A172 (cell line): Measurements from ENCODE around the gene TPO. TPM values are rescaled to one million over a fixed set of nuclear protein-coding genes. Genes with fewer than 3 reads are reported as not detected.
"Not testable (repeated sequence)": the region's sequence is repeated elsewhere in the genome, so short reads cannot be mapped to it uniquely, and the experiment has no call there.

ENCODE experiments used
- DNase-seq: peaks from one replicate; pipeline ENCODE4 v3.0.0-alpha.2; 2015; ENCODE audit warnings: low spot score
- total RNA-seq: library from RNA; depleted of rRNA; stranded (reverse); fragments of >200 nt; shearing (Covaris generic); gene quantifications from 2 replicates; pipeline ENCODE4 v1.2.3, GENCODE V29; 2014

Gene TPO
- total RNA-seq, 1 experiment from 2014 or later = not detected

DNA sequence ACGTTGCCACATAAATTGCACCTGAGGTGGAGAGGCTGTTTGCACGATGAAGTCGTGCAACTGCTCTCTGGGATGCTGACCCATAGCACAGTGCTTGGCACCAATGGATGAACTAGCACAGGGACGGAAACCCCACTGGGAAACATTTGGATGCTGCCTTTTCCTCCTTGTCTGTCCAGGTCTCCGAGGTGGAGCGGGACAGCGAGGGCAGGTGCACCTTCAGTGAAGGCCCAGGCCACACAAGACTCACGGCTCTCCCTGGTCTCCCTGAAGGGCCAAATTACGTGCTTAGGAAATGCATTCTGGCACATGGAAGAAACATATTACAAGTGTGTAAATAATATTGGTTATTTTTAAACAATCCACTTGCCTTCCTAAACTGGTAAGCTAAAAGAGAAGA lies 70.3 kb downstream of the TPO start:
- DNase-seq = no peak

- DNase-seq = no peak
These were observed 71.0 kb downstream of the TPO start for GRCh38 chr2:1484131-1484884.

DNA sequence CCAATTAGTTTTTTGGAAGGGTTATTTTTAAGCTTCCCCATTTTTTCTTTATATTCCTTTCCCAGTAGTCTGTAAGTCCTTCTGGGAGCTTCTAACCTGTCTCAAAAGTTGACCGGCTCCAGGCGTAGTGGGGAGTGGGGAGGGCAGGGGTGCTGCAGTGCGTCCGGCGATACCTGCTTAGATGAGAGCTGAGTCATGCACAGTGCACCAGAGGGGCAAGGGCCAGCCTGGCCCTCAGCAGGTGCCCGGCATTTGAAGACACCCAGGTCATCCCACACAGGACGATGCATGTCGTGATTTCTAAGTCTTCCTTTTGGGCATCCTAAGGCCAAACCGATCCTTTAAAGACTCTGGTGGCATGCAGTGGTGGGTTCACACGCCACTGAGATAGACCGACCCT lies 73.4 kb downstream of the TPO start:
- no peak for DNase-seq

DNA sequence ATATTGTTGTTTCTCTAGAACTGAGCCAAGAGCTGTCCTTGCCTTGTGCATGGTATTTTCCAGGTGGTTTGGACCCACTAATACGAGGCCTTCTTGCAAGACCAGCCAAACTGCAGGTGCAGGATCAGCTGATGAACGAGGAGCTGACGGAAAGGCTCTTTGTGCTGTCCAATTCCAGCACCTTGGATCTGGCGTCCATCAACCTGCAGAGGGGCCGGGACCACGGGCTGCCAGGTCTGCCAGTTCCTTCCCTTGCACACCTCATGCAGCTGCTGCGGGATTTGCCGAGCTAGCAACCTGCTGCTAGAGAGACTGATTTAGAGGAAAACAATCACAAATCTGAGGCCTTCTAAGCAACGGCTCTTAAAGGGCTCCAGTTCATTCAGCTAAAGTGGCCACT lies 74.5 kb downstream of the TPO start:
- no peak for DNase-seq

DNA sequence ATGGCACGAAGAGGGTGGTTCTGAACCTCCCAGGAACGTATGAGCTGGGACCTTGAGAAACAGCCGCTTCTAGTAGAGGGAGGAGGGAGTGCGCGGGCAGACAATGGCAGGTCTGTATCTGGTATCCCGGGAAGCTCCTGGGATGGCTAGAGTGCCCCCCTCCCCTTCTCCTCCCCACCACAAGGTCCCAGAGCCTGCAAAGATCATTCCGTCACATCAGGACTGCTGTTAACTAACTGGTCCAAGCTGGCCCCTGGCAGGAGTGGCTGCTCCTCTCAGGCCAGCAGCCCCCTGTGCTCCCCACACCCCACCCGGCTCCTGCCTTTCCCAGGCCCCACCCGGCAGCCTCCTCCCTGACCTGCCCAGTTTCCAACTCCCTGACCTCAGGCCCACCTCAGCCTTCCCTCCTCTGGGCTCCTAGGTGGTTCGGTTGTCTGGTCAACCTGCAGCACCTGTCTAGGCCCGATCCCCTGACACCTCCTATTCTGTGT lies 75.0 kb downstream of the TPO start:
- no peak for DNase-seq

DNA sequence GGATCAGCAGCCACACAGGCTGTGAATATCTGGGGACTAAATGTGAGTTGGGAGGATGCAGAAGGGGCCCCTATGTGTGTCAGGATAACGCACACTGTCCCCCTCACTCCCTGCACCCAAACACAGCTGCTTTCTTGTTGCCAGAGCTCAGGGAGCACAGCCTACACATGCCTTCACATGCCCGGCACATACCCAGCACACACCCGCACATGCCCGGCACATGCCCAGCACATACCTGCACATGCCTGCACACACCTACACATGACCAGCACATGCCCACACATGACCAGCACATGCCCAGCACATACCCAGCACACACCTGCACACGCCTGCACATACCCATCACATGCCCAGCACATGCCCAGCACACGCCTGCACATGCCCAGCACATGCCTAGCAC lies 75.6 kb downstream of the TPO start:
- DNase-seq = no peak

GRCh38 chr2:1489486-1489885 lies 76.2 kb downstream of the TPO start:
- no peak for DNase-seq

DNA sequence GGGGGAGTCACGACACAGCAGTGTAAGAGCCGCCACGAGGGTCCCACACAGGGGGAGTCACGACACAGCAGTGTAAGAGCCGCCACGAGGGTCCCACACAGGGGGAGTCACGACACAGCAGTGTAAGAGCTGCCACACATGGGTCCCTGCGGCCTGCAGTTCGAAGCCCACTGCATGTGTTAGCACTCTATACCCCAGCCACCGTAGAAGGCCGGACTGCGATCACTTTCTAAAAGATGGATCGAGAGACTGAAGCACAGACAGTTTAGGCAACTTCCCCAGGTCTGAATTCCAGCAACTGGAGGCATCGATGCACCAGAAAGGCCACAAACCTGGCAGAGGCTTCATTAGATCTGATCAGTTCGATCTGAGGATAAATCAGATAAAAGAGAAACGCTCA lies 77.1 kb downstream of the TPO start:
- DNase-seq = not testable (repeated sequence)

DNA sequence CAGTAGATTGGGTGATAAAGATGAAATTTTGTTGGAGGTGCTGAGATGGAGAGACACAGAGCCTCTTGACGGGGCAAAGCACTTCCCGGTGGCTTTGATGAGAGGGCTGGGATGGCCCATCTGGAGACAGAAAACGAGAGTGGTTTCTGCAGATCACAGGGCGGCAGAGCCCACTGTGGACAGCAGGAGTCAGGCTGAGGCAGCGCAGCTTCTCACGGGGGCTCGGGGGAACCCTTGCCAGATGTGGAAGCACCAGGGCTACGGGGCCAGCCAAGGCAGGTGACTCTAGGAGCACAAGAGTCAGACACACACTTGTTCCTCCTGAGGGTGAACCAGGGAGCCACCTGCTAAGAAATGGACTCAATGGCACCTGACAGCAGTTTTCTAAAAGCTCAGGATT lies 78.5 kb downstream of the TPO start:
- DNase-seq = no peak

- DNase-seq = not testable (repeated sequence)
These were observed 79.0 kb downstream of the TPO start for GRCh38 chr2:1492231-1492630.

DNA sequence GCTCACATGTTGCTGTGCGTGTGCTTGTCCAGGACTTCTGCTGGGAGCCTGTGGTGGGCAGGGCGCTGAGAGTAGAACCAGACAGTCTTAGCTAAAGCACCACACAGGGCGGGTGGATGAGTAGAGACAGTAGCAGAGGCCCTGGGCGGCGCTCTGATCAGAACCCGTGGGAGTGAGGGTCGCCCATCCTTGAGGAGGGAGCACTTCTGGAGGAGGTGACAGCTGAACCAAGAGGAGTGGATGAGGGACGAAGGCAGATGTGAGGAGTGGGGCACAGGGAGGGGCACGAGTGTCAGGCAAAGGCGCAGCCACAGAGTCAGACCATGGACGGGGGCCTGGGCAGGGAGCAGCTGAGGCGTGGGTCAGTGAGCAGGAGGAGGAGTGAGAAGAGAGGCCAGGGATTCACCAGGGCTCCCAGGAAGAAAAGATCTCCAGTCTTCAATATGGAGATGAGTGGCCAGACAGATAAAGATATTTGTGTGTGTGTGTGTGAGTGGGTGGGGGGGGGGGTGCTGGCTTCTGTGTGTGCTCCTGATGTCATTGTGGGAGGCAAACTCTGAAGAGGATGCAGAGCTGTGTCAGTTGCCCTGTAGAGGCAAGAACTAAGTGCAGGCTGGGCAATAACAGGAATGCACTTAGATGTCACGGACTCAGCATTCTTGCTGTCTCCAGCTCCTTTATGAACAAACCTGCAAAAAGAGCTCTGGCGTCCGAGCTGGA lies 79.6 kb downstream of the TPO start:
- DNase-seq = no peak

- DNase-seq = no peak
These were observed 80.3 kb downstream of the TPO start for GRCh38 chr2:1493431-1494126.

- DNase-seq = no peak
These were observed 81.0 kb downstream of the TPO start for GRCh38 chr2:1494257-1494656.

- DNase-seq = no peak
These were observed 81.6 kb downstream of the TPO start for GRCh38 chr2:1494906-1495305.

DNA sequence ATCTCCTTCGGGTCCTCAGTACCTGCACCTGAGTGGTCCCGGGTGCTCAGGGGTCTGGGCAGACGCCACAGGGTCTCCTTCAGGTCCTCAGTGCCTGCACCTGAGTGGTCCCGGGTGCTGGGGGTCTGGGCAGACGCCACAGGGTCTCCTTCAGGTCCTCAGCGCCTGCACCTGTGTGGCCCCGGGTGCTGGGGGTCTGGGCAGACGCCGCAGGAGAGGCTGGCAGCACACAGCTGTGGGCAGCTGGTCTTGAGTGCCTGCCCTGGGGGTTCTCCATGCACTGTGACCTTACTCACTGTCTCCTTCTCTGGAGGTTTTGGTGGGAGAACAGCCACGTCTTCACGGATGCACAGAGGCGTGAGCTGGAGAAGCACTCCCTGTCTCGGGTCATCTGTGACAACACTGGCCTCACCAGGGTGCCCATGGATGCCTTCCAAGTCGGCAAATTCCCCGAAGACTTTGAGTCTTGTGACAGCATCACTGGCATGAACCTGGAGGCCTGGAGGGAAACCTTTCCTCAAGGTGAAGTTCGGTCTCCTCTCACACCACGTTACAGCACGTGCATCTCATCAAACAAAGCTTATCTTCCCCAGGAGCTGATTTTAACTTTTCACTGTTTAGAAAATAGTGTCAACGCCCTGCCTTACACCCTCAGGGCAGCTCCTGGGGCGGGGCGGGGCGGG lies 82.6 kb downstream of the TPO start:
- DNase-seq = no peak

- DNase-seq = no peak
These were observed 83.1 kb downstream of the TPO start for GRCh38 chr2:1496359-1496821.

DNA sequence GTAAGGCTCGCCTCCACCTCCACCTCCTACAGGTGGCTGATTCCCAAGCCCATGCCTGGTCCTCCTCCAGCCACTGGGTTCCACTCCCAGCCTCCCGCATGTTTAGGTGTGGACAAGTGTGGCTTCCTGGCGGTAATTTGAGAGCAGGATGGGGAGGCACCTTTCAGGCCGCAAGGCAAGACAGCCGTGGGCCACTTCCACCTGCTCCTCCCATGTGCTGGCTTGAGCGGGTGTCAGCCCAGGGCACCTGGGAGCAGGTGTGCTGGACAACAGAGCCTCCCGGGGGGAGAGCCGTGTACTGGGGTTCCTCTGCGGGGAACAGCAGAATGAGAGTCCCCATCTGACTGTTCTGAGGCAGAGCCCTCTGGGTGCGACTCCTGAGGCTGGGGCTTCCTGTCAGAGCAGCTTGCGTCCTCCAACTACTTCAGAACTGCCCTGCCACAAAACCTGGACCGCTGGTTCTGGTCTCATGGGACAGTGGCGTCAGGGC lies 83.9 kb downstream of the TPO start:
- DNase-seq = no peak

DNA sequence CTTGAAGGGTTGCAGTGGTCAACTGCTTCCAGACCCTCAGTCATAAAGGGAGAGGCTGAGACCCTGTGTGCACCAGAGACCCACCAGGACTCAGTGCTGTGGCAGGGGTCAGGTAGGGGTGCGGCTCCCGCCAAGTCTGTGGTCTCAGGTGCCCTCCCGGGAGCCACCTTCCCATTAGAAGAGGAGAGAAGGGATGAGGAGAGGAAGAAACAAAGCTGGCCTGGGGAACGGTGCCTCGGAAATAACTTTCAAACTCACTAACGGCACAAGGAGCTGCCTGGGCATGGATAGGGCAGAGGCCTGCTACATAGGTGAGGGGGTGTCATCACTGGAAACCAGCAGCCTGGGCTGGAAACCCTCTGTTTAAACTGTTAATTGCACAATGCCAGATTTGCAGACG lies 84.9 kb downstream of the TPO start:
- DNase-seq = no peak

- no peak for DNase-seq
These were observed 86.0 kb downstream of the TPO start for GRCh38 chr2:1499033-1499795.

DNA sequence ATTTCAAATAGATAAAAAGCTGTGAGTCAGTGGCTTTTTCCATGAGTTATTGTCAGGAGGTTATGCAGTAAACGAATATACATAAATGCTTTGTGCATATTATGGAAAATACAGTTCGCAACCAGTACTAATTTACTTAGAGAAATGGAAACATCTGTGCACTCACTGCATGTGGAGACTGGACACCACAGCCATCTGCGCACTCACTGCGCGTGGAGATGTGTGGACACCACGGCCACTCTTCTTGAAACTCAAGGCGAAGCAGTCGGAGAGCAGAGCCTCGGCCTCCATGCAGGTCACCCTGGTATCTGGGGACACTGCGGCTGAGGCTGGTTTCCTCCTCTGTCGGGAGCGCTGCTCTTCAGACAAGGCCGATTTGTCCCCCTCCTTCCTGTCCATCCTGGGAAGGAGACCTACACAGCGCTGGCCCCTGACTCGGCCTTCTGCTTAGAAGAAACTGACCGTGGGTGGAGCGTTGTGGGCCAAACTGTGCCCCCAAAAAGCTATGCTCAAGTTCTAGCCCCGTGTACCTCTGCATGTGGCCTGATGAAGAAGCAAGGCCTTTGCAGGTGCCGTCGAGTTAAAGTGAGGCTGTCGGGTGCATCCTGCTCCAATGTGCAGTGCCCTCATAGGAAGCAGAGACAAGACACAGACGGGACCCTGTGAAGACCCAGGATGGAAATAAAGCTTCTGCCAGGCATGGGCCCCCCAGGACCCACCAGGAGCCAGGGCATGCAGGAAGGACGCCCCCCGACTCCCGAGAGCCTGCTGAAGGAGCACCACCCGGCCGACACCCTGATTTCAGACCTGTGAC lies 88.0 kb downstream of the TPO start:
- DNase-seq = no peak
